ENCODE data around the gene C1QTNF2. TPM values are rescaled to one million over a fixed set of nuclear protein-coding genes. Genes with fewer than 3 reads are reported as not detected.

The C1QTNF2 gene
- total and polyA plus RNA-seq, 2 of the 8 experiments (the other 6 are each of a cell fraction or from before 2014, with no cell fraction given): 1.0 to 2.0 TPM

DNA sequence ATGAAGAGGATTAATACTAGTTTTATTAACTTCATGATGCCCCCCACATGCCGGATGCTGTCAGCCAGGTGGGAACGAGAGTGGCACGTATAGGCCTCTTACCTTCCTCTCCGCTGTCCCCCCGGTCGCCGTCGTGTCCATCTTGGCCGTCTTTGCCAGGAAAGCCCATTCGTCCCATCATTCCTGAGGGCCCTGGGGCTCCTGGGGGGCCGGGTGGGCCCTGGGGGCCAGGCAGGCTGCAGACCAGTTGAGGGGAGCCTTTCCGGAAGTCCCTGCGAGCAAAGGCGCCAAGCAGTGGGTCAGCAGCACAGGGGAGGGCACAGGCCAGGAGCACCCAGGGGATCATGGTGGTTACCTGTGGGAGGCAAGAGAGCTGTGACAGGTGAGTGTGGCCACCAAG, 15.8 kb downstream of the C1QTNF2 start:
- H4K8ac ChIP-seq (ENCODE audit: extremely low read depth, insufficient read depth, low read length): no peak overlapping the region
- no peak overlapping the region for H3K14ac ChIP-seq (ENCODE audit: insufficient read length)
- H3K4me2 ChIP-seq (ENCODE audit: insufficient read depth in 1 of 2, low read depth in 2 of 2, low read length in 2 of 2): no peak overlapping the region
- H3K23me2 ChIP-seq (ENCODE audit: low read depth, low read length): no peaks in the 10 kb centered on the region
- no peaks in the 10 kb centered on the region for H3K9me3 ChIP-seq (ENCODE audit: insufficient read depth in 2 of 2, low read depth in 1 of 2, low read length in 1 of 2)
- H3K79me1 ChIP-seq (ENCODE audit: low read depth, low read length): no peaks in the 10 kb centered on the region
- no peak overlapping the region for H2AK5ac ChIP-seq (ENCODE audit: low read depth, low read length)
- H2BK15ac ChIP-seq (ENCODE audit: low read length): no peak overlapping the region
- no peaks in the 10 kb centered on the region for H4K20me1 ChIP-seq (replicated peaks in 1 of 2; ENCODE audit: control insufficient read depth in 1 of 2, insufficient read depth in 2 of 2, low read length in 2 of 2)
- no peak overlapping the region for H3K4ac ChIP-seq (replicated peaks; ENCODE audit: insufficient read length, low read depth, low read length)
- CTCF ChIA-PET (ENCODE audit: partially characterized antibody): interaction anchor here (1.3 to 6.1 kb wide), 5 partner anchors 10 to 333 kb away, joined by 3 to 30 read pairs (median 6); no protein-coding TSS in a partner anchor
- H3K23ac ChIP-seq (ENCODE audit: insufficient read length): no peak overlapping the region
- no peak overlapping the region for H2BK120ac ChIP-seq (replicated peaks; ENCODE audit: low read depth, low read length)
- FAIRE-seq (no peak), DNase-seq (ENCODE audit: low read depth in 1 of 2, low spot score in 2 of 2) (no peak)
- no peaks in the 10 kb centered on the region for H3K36me3 ChIP-seq (ENCODE audit: control insufficient read depth in 2 of 4, insufficient read depth in 4 of 4, low read length in 3 of 4)
- WGBS, 2 experiments (ENCODE audit: extremely low coverage in 1 of 2, insufficient coverage in 1 of 2, insufficient read length in 1 of 2, insufficient replicate concordance in 2 of 2, low coverage in 1 of 2, low lambda C conversion rate in 2 of 2, missing lambda C conversion rate in 1 of 2): 92% methylated on average over 10 of the region's 14 CpGs; no CpG with 5 or more reads in 1 of the 2 experiments
- POLR2A ChIA-PET (ENCODE audit: partially characterized antibody): interaction anchor here (0.6 kb wide), 1 partner anchor 239 kb away, joined by 3 read pairs; no protein-coding TSS in a partner anchor
- no peak overlapping the region for H3K4me3 ChIP-seq (ENCODE audit: extremely low read depth in 1 of 4, insufficient read depth in 2 of 4, low read depth in 3 of 4, low read length in 4 of 4)
- H2BK20ac ChIP-seq (ENCODE audit: low read length): no peak overlapping the region
- H2BK12ac ChIP-seq (ENCODE audit: low read depth, low read length): no peak overlapping the region
- no peak overlapping the region for H3K9ac ChIP-seq (replicated peaks in 1 of 4; ENCODE audit: extremely low read depth in 1 of 4, low read depth in 3 of 4, low read length in 3 of 4)
- no peaks in the 10 kb centered on the region; a peak in 3 of 7 replicates for H3K4me1 ChIP-seq (replicated peaks in 1 of 4; ENCODE audit: control insufficient read depth in 3 of 4, insufficient read depth in 4 of 4, low read length in 3 of 4)
- no peak overlapping the region for H2BK5ac ChIP-seq (ENCODE audit: low read depth, low read length)
- H3K79me2 ChIP-seq (ENCODE audit: control insufficient read depth in 1 of 2, insufficient read depth in 2 of 2, low read length in 2 of 2): no peaks in the 10 kb centered on the region
- no peak overlapping the region for H3K56ac ChIP-seq (replicated peaks; ENCODE audit: insufficient read length, low read depth, low read length)
- H4K5ac ChIP-seq (ENCODE audit: insufficient read length, low read depth, low read length): no peak overlapping the region
- no peaks in the 10 kb centered on the region; a peak in 1 of 7 replicates for H3K27me3 ChIP-seq (replicated peaks in 1 of 4; ENCODE audit: control insufficient read depth in 3 of 4, extremely low read depth in 1 of 4, insufficient read depth in 3 of 4, low read length in 3 of 4)
- H3K18ac ChIP-seq (ENCODE audit: extremely low read depth, low read length): no peak overlapping the region
- H4K91ac ChIP-seq (replicated peaks; ENCODE audit: insufficient read length, low read length): no peak overlapping the region
- H3K27ac ChIP-seq (ENCODE audit: low read depth, low read length): no peak overlapping the region
- H2AFZ ChIP-seq (ENCODE audit: low read length): no peak overlapping the region
- no peak for TF ChIP-seq GTF2F1 (IDR thresholded peaks at IDR 0.05; ENCODE audit: borderline replicate concordance, low read depth, low read length)
- no peak for TF ChIP-seq JUN (IDR thresholded peaks at IDR 0.05; ENCODE audit: low read depth, low read length)
- no peak for TF ChIP-seq HDAC6 (IDR thresholded peaks at IDR 0.05; ENCODE audit: low read depth, low read length)
- TF ChIP-seq RNF2 (IDR thresholded peaks at IDR 0.05; ENCODE audit: borderline replicate concordance, low read depth, low read length, missing control alignments, poor library complexity, severe bottlenecking): no peak
- no peak for TF ChIP-seq ASH2L (IDR thresholded peaks at IDR 0.05; ENCODE audit: low read length)
- no peak for TF ChIP-seq ZNF274 (IDR thresholded peaks at IDR 0.05; ENCODE audit: borderline replicate concordance, extremely low read depth, low read length)
- no peak for TF ChIP-seq CBX5 (IDR thresholded peaks at IDR 0.05; ENCODE audit: low read depth, low read length)
- no peak for TF ChIP-seq POLR2AphosphoS5 (IDR thresholded peaks at IDR 0.05; ENCODE audit: low read depth, low read length)
- no peak for TF ChIP-seq RFX5 (IDR thresholded peaks at IDR 0.05; ENCODE audit: borderline replicate concordance, low read depth, low read length)
- no peak for TF ChIP-seq TEAD4 (IDR thresholded peaks at IDR 0.05; ENCODE audit: low read depth, low read length)
- no peak for TF ChIP-seq GABPA (IDR thresholded peaks at IDR 0.05; ENCODE audit: borderline replicate concordance, insufficient read depth, low read length)
- TF ChIP-seq, protein P1, sequence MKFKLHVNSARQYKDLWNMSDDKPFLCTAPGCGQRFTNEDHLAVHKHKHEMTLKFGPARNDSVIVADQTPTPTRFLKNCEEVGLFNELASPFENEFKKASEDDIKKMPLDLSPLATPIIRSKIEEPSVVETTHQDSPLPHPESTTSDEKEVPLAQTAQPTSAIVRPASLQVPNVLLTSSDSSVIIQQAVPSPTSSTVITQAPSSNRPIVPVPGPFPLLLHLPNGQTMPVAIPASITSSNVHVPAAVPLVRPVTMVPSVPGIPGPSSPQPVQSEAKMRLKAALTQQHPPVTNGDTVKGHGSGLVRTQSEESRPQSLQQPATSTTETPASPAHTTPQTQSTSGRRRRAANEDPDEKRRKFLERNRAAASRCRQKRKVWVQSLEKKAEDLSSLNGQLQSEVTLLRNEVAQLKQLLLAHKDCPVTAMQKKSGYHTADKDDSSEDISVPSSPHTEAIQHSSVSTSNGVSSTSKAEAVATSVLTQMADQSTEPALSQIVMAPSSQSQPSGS (IDR thresholded peaks at IDR 0.05; ENCODE audit: low read length): no peak
- no peak for TF ChIP-seq BACH1 (IDR thresholded peaks at IDR 0.05; ENCODE audit: low read length)
